K562 (cell line): ENCODE data around the gene SERPINA1. TPM values are rescaled to one million over a fixed set of nuclear protein-coding genes. Genes with fewer than 3 reads are reported as not detected.

Experiments used
- ATAC-seq: fragments of 200-7000 bp; cut with Tn5 transposase; 3 replicates; pipeline ENCODE4 v1.9.1; 2020; ENCODE audit warnings: moderate library complexity
- BruUV-seq: library from RNA; stranded (reverse); fragments of 400-500 nt; replicated peaks from 2 replicates; lab custom pipeline; 2021; lab: Mats Ljungman, UMichigan
- CTCF ChIA-PET: fragments of 300-600 bp; formaldehyde crosslinking; extraction: SDS; loops from one replicate; lab custom pipeline; 2021; ENCODE audit warnings: low intra/inter-chr PET ratio; lab: Yijun Ruan, JAX
- POLR2A ChIA-PET: fragments of 300-600, 350-650 bp; sonication (Branson Sonifier 250); formaldehyde crosslinking; extraction: SDS; loops from one replicate; lab custom pipeline; 2021; ENCODE audit warnings: antibody characterized with exemption, inconsistent platforms; lab: Yijun Ruan, JAX
- DNase-seq, 4 experiments: peaks; one replicate each; pipeline versions ENCODE4 v3.0.0 to v3.0.0-alpha.2; 2011 to 2018; ENCODE audit warnings: low spot score in 3 of 4, mixed read lengths in 3 of 4; ENCODE audit errors: extremely low read depth in 1 of 4
- FAIRE-seq: peaks from 2 replicates; lab custom pipeline; 2011; peaks lifted over from hg19 to GRCh38; lab: Jason Lieb, UNC
- H2AFZ ChIP-seq: 2 replicates; pipeline ENCODE4 v1.6.0; 2011; ENCODE audit warnings: low read depth, low read length, control low read depth, inconsistent platforms
- H3K27ac ChIP-seq: fragments of 200-600 bp; 3 replicates; pipeline ENCODE4 v1.8.0; 2011; ENCODE audit warnings: low read depth, mild to moderate bottlenecking, control low read depth, inconsistent platforms, low read length, moderate library complexity, mixed read lengths; ENCODE audit errors: extremely low read depth
- H3K27me3 ChIP-seq, 2 experiments: fragments of 300-600 bp in 1 of 2; 2 replicates in 1 of 2; 3 replicates in 1 of 2; pipeline versions ENCODE4 v1.6.0 to v1.8.0; 2011; ENCODE audit warnings: inconsistent platforms in 2 of 2, low read length in 2 of 2, mild to moderate bottlenecking in 1 of 2, mixed read lengths in 1 of 2, moderate library complexity in 1 of 2; ENCODE audit not compliant: control insufficient read depth in 2 of 2, insufficient read depth in 2 of 2
- H3K36me3 ChIP-seq: fragments of 300-600 bp; 3 replicates; pipeline ENCODE4 v1.8.0; 2011; ENCODE audit warnings: mild to moderate bottlenecking, low read length, inconsistent platforms; ENCODE audit not compliant: control insufficient read depth, insufficient read depth
- H3K4me1 ChIP-seq, 2 experiments: fragments of 200-600 bp in 1 of 2; replicated peaks in 1 of 2; 2 replicates in 1 of 2; 3 replicates in 1 of 2; pipeline versions ENCODE4 v1.5.1 to v1.8.0; 2011; ENCODE audit warnings: inconsistent platforms in 2 of 2, low read length in 2 of 2, mild to moderate bottlenecking in 1 of 2, mixed read lengths in 1 of 2, moderate library complexity in 1 of 2; ENCODE audit not compliant: control insufficient read depth in 2 of 2, insufficient read depth in 2 of 2
- H3K4me2 ChIP-seq: 2 replicates; pipeline ENCODE4 v1.6.1; 2011; ENCODE audit warnings: low read length, control low read depth, inconsistent platforms, mixed read lengths; ENCODE audit not compliant: insufficient read depth
- H3K4me3 ChIP-seq: fragments of 200-600 bp; sonication (generic), shearing (Covaris generic); 2 replicates; pipeline ENCODE4 v1.5.1; 2016; ENCODE audit warnings: control low read depth, inconsistent platforms
- H3K79me2 ChIP-seq: fragments of 200-600 bp; 3 replicates; pipeline ENCODE4 v1.8.0; 2011; ENCODE audit warnings: low read length, inconsistent platforms; ENCODE audit not compliant: control insufficient read depth, insufficient read depth
- H3K9ac ChIP-seq, 2 experiments: 2 replicates each; pipeline versions ENCODE4 v1.6.0 to v1.6.1; 2011; ENCODE audit warnings: low read depth in 2 of 2, low read length in 2 of 2, control low read depth in 1 of 2, inconsistent platforms in 1 of 2, mild to moderate bottlenecking in 1 of 2, mixed read lengths in 1 of 2; ENCODE audit not compliant: insufficient read depth in 1 of 2
- H3K9me1 ChIP-seq: one replicate; pipeline ENCODE4 v1.6.0; 2011; ENCODE audit warnings: inconsistent platforms, mild to moderate bottlenecking, low read length, moderate library complexity; ENCODE audit not compliant: control insufficient read depth, insufficient read depth
- H3K9me3 ChIP-seq: replicated peaks from 2 replicates; pipeline ENCODE4 v1.5.1; 2011; ENCODE audit warnings: low read depth, low read length, inconsistent platforms; ENCODE audit not compliant: control insufficient read depth, insufficient read depth
- H4K20me1 ChIP-seq: replicated peaks from 2 replicates; pipeline ENCODE4 v1.6.1; 2011; ENCODE audit warnings: low read length, inconsistent platforms, mixed read lengths; ENCODE audit not compliant: control insufficient read depth, insufficient read depth
- ELK3 ChIP-seq: fragments of 450-650 bp; formaldehyde crosslinking; IDR thresholded peaks from 2 replicates; pipeline ENCODE4 v1.4.0; 2020; ENCODE audit warnings: mild to moderate bottlenecking
- NR2C2 ChIP-seq, 2 experiments: fragments of 200-800 bp in 1 of 2; sonication (Bioruptor generic) in 1 of 2; sonication (generic) in 1 of 2; formaldehyde crosslinking in 1 of 2; IDR thresholded peaks; 2 replicates each; pipeline versions ENCODE4 v1.6.1 to v1.8.0; 2016 to 2022; ENCODE audit warnings: mild to moderate bottlenecking in 1 of 2, missing compliant biosample characterization in 1 of 2, missing genetic modification characterization in 1 of 2, missing genetic modification reagents in 1 of 2
- RBFOX2 ChIP-seq: fragments of 200-400 bp; formaldehyde crosslinking; IDR thresholded peaks from 2 replicates; pipeline ENCODE4 v1.6.1; 2017; ENCODE audit warnings: low read depth, mild to moderate bottlenecking, low read length, moderate library complexity
- RBM39 ChIP-seq: fragments of 200-400 bp; formaldehyde crosslinking; optimal IDR thresholded peaks from 2 replicates; pipeline ENCODE3; 2018; ENCODE audit warnings: low read depth, low read length
- WGBS: fragments of 100-300 bp; shearing (Covaris generic); methylation state at CpG from one replicate; pipeline ENCODE4 v1.1.6; 2016; ENCODE audit warnings: low coverage, mixed read lengths; ENCODE audit not compliant: insufficient coverage; ENCODE audit errors: missing lambda C conversion rate; 5-methylcytosine and 5-hydroxymethylcytosine counted together
- in situ Hi-C: fragments of 300-500 bp; cut with MboI; formaldehyde crosslinking; loops from 4 replicates; pipeline ENCODE4 v1.15.0; 2018; ENCODE audit warnings: inconsistent platforms, mixed read lengths
- intact Hi-C: fragments of 100-400 bp; cut with micrococcal nuclease; formaldehyde crosslinking; loops from 2 replicates; pipeline ENCODE4 v1.14.2; 2022
- polyA plus RNA-seq, 8 experiments: library from polyadenylated mRNA; depleted of rRNA in 4 of 8; stranded (reverse) in 5 of 8; unstranded in 3 of 8; fragments of >200 nt; fragmentation: Nextera tagmentation in 2 of 8; fragmentation: Illumina TruSeq in 1 of 8; extraction: Ambion mirVana in 2 of 8; extraction: Trizol in 1 of 8; gene quantifications; 2 replicates each; pipeline versions ENCODE4 v1.2.1 to v1.2.3, GENCODE V29; 2011 to 2014; ENCODE audit warnings: inconsistent platforms in 1 of 8, missing spikeins in 1 of 8
- total RNA-seq, 7 experiments: library from RNA; depleted of rRNA in 6 of 7; stranded (reverse); fragments of >200 nt in 6 of 7; fragmentation: Illumina TruSeq in 2 of 7; extraction: Trizol in 2 of 7; gene quantifications; 2 replicates each; pipeline versions ENCODE4 v1.2.1 to v1.2.3, GENCODE V29; 2011 to 2021; ENCODE audit warnings: low replicate concordance in 1 of 7
- TF ChIP-seq, protein P1 (sequence below): conservative IDR thresholded peaks from 2 replicates; pipeline ENCODE4 v1.6.1; 2011; ENCODE audit warnings: low read depth, mild to moderate bottlenecking, low read length; ENCODE audit not compliant: control insufficient read depth

Gene SERPINA1
- total and polyA plus RNA-seq, 9 of the 15 experiments (the other 6 are each of a cell fraction or from before 2014, with no cell fraction given), result 4.1 TPM; not detected in 8

- CTCF ChIA-PET, result no interaction called here
- ATAC-seq (no peak), DNase-seq (no peak), FAIRE-seq (no peak)
- H3K4me2 ChIP-seq, result no peak overlapping the region
- POLR2A ChIA-PET, result no interaction called here
- no peaks in the 10 kb centered on the region for H3K36me3 ChIP-seq
- intact Hi-C loops (no loop called here), in situ Hi-C loops (no loop called here)
- BruUV-seq, result no TSS peak
- H3K27ac ChIP-seq, result no peak overlapping the region
- no peak overlapping the region for H3K4me3 ChIP-seq
- H3K9me3 ChIP-seq, result no peaks in the 10 kb centered on the region
- H2AFZ ChIP-seq, result no peak overlapping the region
- 0% methylated on average over 1 of the region's 3 CpGs for WGBS
- no peaks in the 10 kb centered on the region for H3K9me1 ChIP-seq
- H3K79me2 ChIP-seq, result no peaks in the 10 kb centered on the region
- peaks cover 0 to 5% of the 10 kb centered on the region in 2 experiments; a peak in 1 of 5 replicates for H3K27me3 ChIP-seq
- no peak for TF ChIP-seq ELK3 (CRISPR knock-in tag)
- no peak for TF ChIP-seq RBM39
- TF ChIP-seq, protein P1, sequence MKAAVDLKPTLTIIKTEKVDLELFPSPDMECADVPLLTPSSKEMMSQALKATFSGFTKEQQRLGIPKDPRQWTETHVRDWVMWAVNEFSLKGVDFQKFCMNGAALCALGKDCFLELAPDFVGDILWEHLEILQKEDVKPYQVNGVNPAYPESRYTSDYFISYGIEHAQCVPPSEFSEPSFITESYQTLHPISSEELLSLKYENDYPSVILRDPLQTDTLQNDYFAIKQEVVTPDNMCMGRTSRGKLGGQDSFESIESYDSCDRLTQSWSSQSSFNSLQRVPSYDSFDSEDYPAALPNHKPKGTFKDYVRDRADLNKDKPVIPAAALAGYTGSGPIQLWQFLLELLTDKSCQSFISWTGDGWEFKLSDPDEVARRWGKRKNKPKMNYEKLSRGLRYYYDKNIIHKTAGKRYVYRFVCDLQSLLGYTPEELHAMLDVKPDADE, result no peak
- TF ChIP-seq RBFOX2, result no peak
- no peak for TF ChIP-seq NR2C2 (CRISPR knock-in tag; IDR thresholded peaks at IDR 0.05)
- no peak for TF ChIP-seq NR2C2 (tag; IDR thresholded peaks at IDR 0.05)
- H3K4me1 ChIP-seq, result no peaks in the 10 kb centered on the region
- no peaks in the 10 kb centered on the region; the same call in 1 of the 2 replicates for H4K20me1 ChIP-seq
- no peak overlapping the region for H3K9ac ChIP-seq
Observed at GRCh38 chr14:94383777-94384176, 4.6 kb downstream of the SERPINA1 start.
